ENCODE measurements around the gene FTO.

Gene FTO

GRCh38 chr16:54185045-54185444 lies 481.1 kb downstream of the FTO start:
- Histone ChIP-seq H3K27me3 (replicated peaks; ENCODE audit: insufficient read depth, low read length) (no peaks in the 10 kb centered on the region), H3K4me2 (ENCODE audit: low read depth, low read length) (no peak overlapping the region), H3K9me3 (replicated peaks; ENCODE audit: insufficient read depth, low read length) (no peaks in the 10 kb centered on the region), H3K4me3 (ENCODE audit: low read length) (no peak overlapping the region), H3F3A (ENCODE audit: insufficient read depth, low read length) (no peaks in the 10 kb centered on the region), H3K27ac (ENCODE audit: low read length) (no peak overlapping the region), H3K36me3 (replicated peaks; ENCODE audit: insufficient read depth, low read length) (no peaks in the 10 kb centered on the region), H3K9ac (ENCODE audit: low read length) (no peak overlapping the region), H3K4me1 (ENCODE audit: low read length) (no peaks in the 10 kb centered on the region), H4K20me1 (ENCODE audit: insufficient read depth, low read length) (no peaks in the 10 kb centered on the region), H2AFZ (ENCODE audit: low read length) (no peak overlapping the region), H3K9me2 (replicated peaks; ENCODE audit: insufficient read depth, low read length) (no peaks in the 10 kb centered on the region), H3K79me2 (ENCODE audit: low read length) (no peaks in the 10 kb centered on the region)
- no peak for DNase-seq
- TF ChIP-seq EZH2 (optimal IDR thresholded peaks at IDR 0.05; ENCODE audit: low read depth, low read length) (no peak), EZH2phosphoT487 (IDR thresholded peaks at IDR 0.05; ENCODE audit: low read length) (no peak), CTCF (IDR thresholded peaks at IDR 0.05; ENCODE audit: low read length) (no peak)

GRCh38 chr16:54191163-54191562 lies 487.2 kb downstream of the FTO start:
- no peak for TF ChIP-seq CTCF (IDR thresholded peaks at IDR 0.05; ENCODE audit: low read length)
- TF ChIP-seq EZH2phosphoT487 (IDR thresholded peaks at IDR 0.05; ENCODE audit: low read length) = no peak
- no peak for TF ChIP-seq EZH2 (optimal IDR thresholded peaks at IDR 0.05; ENCODE audit: low read depth, low read length)
- H3K4me1 ChIP-seq (ENCODE audit: low read length) = no peaks in the 10 kb centered on the region

GRCh38 chr16:54191592-54191991 lies 487.6 kb downstream of the FTO start:
- H3K27ac ChIP-seq (ENCODE audit: low read length) = no peak overlapping the region
- no peaks in the 10 kb centered on the region for H3F3A ChIP-seq (ENCODE audit: insufficient read depth, low read length)
- H3K9me2 ChIP-seq (replicated peaks; ENCODE audit: insufficient read depth, low read length) = no peaks in the 10 kb centered on the region
- H3K4me1 ChIP-seq (ENCODE audit: low read length) = no peaks in the 10 kb centered on the region
- H3K4me3 ChIP-seq (ENCODE audit: low read length) = no peak overlapping the region
- no peaks in the 10 kb centered on the region for H3K79me2 ChIP-seq (ENCODE audit: low read length)
- H3K27me3 ChIP-seq (replicated peaks; ENCODE audit: insufficient read depth, low read length) = no peaks in the 10 kb centered on the region
- no peak overlapping the region for H2AFZ ChIP-seq (ENCODE audit: low read length)
- no peak for TF ChIP-seq CTCF (IDR thresholded peaks at IDR 0.05; ENCODE audit: low read length)
- no peak for TF ChIP-seq EZH2phosphoT487 (IDR thresholded peaks at IDR 0.05; ENCODE audit: low read length)
- no peak for TF ChIP-seq EZH2 (optimal IDR thresholded peaks at IDR 0.05; ENCODE audit: low read depth, low read length)
- no peaks in the 10 kb centered on the region for H4K20me1 ChIP-seq (ENCODE audit: insufficient read depth, low read length)
- H3K4me2 ChIP-seq (ENCODE audit: low read depth, low read length) = no peak overlapping the region
- H3K9me3 ChIP-seq (replicated peaks; ENCODE audit: insufficient read depth, low read length) = no peaks in the 10 kb centered on the region
- H3K9ac ChIP-seq (ENCODE audit: low read length) = no peak overlapping the region
- DNase-seq = no peak
- H3K36me3 ChIP-seq (replicated peaks; ENCODE audit: insufficient read depth, low read length) = no peaks in the 10 kb centered on the region

More at GRCh38 chr16:54191163-54191562, 487.2 kb downstream of the FTO start:
- Histone ChIP-seq H3K36me3 (replicated peaks; ENCODE audit: insufficient read depth, low read length) (no peaks in the 10 kb centered on the region), H3K4me2 (ENCODE audit: low read depth, low read length) (no peak overlapping the region), H3K79me2 (ENCODE audit: low read length) (no peaks in the 10 kb centered on the region), H2AFZ (ENCODE audit: low read length) (no peak overlapping the region), H3K27me3 (replicated peaks; ENCODE audit: insufficient read depth, low read length) (no peaks in the 10 kb centered on the region), H3K4me3 (ENCODE audit: low read length) (no peak overlapping the region), H3K9me3 (replicated peaks; ENCODE audit: insufficient read depth, low read length) (no peaks in the 10 kb centered on the region), H3K27ac (ENCODE audit: low read length) (no peak overlapping the region), H3K9me2 (replicated peaks; ENCODE audit: insufficient read depth, low read length) (no peaks in the 10 kb centered on the region), H4K20me1 (ENCODE audit: insufficient read depth, low read length) (no peaks in the 10 kb centered on the region), H3F3A (ENCODE audit: insufficient read depth, low read length) (no peaks in the 10 kb centered on the region), H3K9ac (ENCODE audit: low read length) (no peak overlapping the region)
- no peak for DNase-seq
